Neuron (in vitro differentiated cells): ENCODE data around the gene RILP.

ENCODE experiments used
- H2AFZ ChIP-seq: one replicate; pipeline ENCODE4 v1.6.1; 2013; ENCODE audit warnings: low read depth, mild to moderate bottlenecking, inconsistent platforms, low read length, moderate library complexity
- H3K27me3 ChIP-seq: one replicate; pipeline ENCODE4 v1.6.1; 2013; ENCODE audit warnings: low read length; ENCODE audit not compliant: insufficient read depth
- H3K36me3 ChIP-seq: one replicate; pipeline ENCODE4 v1.6.1; 2013; ENCODE audit warnings: low read length; ENCODE audit not compliant: insufficient read depth
- H3K4me1 ChIP-seq: one replicate; pipeline ENCODE4 v1.6.1; 2013; ENCODE audit warnings: low read length; ENCODE audit not compliant: insufficient read depth
- H3K4me3 ChIP-seq: 2 replicates; pipeline ENCODE4 v1.5.1; 2013; ENCODE audit warnings: mild to moderate bottlenecking, low read length, moderate library complexity
- H3K9me3 ChIP-seq: one replicate; pipeline ENCODE4 v1.6.1; 2013; ENCODE audit warnings: low read length

Gene RILP

DNA sequence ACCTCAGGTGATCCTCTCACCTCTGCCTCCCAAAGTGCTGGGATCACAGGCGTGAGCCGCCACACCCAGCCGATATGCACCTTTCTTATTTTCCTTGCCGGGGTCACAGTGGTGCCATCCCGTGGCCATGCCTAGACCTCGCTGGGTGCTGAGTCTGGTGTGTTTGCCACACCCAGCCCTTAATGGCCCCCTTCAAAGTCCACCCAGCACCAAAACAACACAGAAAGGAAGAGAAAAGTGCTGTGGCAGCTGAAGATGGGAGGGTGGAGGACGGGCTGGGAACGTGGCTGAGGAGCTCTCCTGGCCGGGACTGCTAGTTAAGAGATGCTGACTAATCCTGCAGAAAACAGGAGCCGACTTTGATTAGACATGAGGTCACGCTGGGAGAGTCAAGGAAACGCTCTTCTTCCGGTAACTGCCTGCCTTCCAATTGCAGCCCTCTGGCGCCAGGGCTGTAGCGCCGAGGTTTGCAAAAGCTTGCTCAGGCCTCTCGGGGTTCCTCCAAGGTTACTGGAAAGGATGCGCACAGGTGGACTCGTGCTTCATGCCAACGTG, 32.0 kb downstream of the RILP start:
- Histone ChIP-seq H3K4me3 (no peak overlapping the region), H3K36me3 (peaks cover 68% of the 10 kb centered on the region), H3K9me3 (no peaks in the 10 kb centered on the region), H2AFZ (no peak overlapping the region), H3K4me1 (no peaks in the 10 kb centered on the region), H3K27me3 (no peaks in the 10 kb centered on the region)

- no peaks in the 10 kb centered on the region for H3K9me3 ChIP-seq
These were observed 33.6 kb downstream of the RILP start for GRCh38 chr17:1616101-1616500.

GRCh38 chr17:1612400-1612799, 37.3 kb downstream of the RILP start:
- H3K4me3 ChIP-seq, result no peak overlapping the region
- H3K4me1 ChIP-seq, result no peaks in the 10 kb centered on the region
- H3K27me3 ChIP-seq, result no peaks in the 10 kb centered on the region
- H2AFZ ChIP-seq, result no peak overlapping the region
- no peaks in the 10 kb centered on the region for H3K9me3 ChIP-seq
- peaks cover 77% of the 10 kb centered on the region for H3K36me3 ChIP-seq

More at GRCh38 chr17:1616101-1616500, 33.6 kb downstream of the RILP start:
- peaks cover 70% of the 10 kb centered on the region for H3K36me3 ChIP-seq
- H2AFZ ChIP-seq, result no peak overlapping the region
- no peak overlapping the region for H3K4me3 ChIP-seq
- H3K4me1 ChIP-seq, result no peaks in the 10 kb centered on the region
- H3K27me3 ChIP-seq, result no peaks in the 10 kb centered on the region

DNA sequence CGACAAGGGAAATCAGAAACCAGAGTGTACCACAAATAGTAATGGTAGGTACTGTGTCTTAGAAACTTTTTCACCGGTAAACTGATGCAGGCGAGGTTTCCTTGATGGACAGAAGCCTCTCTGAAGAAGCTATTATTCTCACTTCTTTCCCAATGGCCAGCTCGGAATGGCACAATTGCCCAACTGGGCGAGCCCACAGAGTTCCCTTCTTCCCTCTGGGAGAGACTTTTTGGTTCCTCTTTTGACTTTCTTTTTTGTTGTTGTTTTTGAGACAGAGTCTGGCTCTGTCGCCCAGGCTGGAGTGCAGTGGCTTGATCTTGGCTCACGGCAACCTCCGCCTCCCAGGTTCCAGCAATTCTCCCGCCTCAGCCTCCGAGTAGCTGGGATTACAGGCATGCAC, 38.0 kb downstream of the RILP start:
- H3K27me3 ChIP-seq, result no peaks in the 10 kb centered on the region
- no peaks in the 10 kb centered on the region for H3K9me3 ChIP-seq
- H2AFZ ChIP-seq, result no peak overlapping the region
- no peak overlapping the region for H3K4me3 ChIP-seq
- H3K4me1 ChIP-seq, result no peaks in the 10 kb centered on the region
- peaks cover 79% of the 10 kb centered on the region for H3K36me3 ChIP-seq

DNA sequence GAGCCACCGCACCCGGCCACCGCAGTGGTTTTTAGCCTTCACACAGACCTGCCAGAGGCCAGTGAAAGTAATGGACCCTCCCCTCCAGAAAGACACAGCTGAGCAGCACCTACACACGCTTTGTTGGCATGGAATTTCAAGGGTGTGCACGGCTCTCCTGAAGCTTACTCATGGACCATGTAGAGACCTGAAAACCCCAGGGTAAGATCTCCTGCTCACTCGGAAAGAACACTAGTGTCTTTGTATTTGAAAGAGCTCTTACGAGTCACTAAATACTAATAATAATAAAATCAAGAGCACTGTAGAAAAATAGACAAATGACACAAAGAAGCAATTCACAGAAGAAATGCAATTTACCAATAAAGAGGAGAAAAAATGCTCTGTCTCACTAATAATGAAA, 41.0 kb downstream of the RILP start:
- peaks cover 85% of the 10 kb centered on the region for H3K36me3 ChIP-seq
- no peaks in the 10 kb centered on the region for H3K27me3 ChIP-seq
- H3K4me3 ChIP-seq, result no peak overlapping the region
- H3K4me1 ChIP-seq, result no peaks in the 10 kb centered on the region
- H3K9me3 ChIP-seq, result peaks cover 8% of the 10 kb centered on the region
- H2AFZ ChIP-seq, result no peak overlapping the region

DNA sequence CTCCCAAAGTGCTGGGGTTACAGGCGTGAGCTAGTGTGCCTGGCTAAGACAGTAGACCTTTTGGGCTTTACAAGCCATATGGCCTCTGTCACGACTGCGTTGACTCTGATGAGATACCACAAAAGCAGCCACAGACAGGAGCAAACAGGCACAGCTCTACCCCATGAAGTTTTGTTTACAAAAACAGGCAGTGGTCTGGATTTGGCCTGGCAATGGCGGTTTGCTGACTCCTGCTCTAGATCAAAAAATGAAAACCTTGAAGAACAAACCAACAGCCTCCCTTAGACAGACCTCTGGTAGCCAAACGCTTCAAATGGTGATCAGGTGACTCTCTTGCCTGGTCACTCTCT, 41.7 kb downstream of the RILP start:
- Histone ChIP-seq H3K4me3 (no peak overlapping the region), H3K36me3 (peaks cover 87% of the 10 kb centered on the region), H3K9me3 (peaks cover 12% of the 10 kb centered on the region), H2AFZ (no peak overlapping the region), H3K4me1 (no peaks in the 10 kb centered on the region), H3K27me3 (no peaks in the 10 kb centered on the region)

GRCh38 chr17:1606352-1606985, 43.2 kb downstream of the RILP start:
- Histone ChIP-seq H3K27me3 (no peaks in the 10 kb centered on the region), H3K9me3 (peaks cover 23% of the 10 kb centered on the region), H3K36me3 (peaks cover 85% of the 10 kb centered on the region), H3K4me3 (no peak overlapping the region), H3K4me1 (no peaks in the 10 kb centered on the region), H2AFZ (no peak overlapping the region)

DNA sequence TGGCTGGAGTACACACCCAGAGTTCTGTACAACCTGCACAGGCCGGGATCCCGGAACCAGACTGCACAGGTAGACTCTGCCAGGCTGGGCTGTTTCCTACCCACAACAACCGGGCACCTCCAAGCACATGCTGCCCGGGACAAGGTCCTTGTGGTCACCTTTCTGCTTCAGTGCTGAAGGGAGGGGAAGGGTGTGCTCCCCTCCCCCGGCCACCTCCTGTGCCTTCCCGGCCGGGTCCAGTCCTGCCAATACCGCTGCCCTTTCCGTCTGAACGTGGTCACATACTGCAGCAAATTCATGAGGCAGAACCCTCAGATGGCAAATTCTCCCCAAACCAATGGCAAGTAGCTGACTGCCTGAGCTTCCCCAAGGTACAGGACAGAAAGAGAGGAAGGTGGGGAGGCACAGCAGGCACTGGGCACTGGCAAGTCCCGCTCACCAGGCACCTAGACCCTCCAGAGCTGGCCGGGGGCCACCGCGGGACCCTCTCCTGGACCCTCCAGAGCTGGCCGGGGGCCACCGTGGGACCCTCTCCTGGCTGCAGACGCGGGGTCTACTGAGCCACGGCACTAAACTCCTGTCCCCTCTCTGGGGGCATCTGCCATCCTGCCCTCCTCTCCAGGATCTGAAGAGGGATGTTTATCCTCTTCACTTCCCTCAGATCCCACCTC, 43.9 kb downstream of the RILP start:
- Histone ChIP-seq H3K36me3 (peaks cover 86% of the 10 kb centered on the region), H3K4me3 (no peak overlapping the region), H3K27me3 (no peaks in the 10 kb centered on the region), H2AFZ (no peak overlapping the region), H3K9me3 (peaks cover 28% of the 10 kb centered on the region), H3K4me1 (no peaks in the 10 kb centered on the region)

DNA sequence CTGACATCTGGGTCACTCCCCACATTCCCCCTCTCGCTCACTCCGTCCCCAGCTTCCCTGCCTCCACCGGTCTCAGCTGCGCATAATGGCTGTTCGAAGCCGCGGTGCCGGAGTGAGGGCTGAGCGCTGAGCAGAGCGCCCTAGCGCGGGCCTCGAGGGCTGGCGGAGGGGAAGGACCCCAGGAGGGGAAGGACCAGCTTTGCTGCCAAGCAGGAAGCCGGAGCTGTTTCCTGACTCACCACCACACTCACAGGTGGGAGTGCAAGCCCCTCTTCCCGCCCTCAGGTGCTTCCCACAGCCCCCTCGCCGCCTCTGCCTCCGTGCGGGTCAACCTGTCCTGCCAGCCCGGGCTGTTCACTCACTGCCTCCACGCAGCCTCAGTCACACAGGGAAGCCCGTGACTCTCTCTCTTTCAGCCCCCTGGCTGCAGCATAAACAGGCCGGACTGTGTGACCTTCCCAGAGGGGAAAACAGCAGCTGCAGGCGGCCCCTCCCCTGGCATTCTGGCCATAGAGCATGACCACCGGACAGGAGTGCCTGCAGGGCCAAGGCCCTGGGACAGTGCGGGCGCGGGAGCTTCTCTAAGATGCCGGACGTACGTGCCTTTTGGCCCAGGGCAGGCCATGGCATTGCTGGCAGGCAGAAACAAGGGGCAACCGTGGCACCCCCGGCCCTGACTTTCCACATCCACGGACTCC, 44.7 kb downstream of the RILP start:
- H3K4me3 ChIP-seq, result no peak overlapping the region
- no peaks in the 10 kb centered on the region for H3K27me3 ChIP-seq
- peaks cover 80% of the 10 kb centered on the region for H3K36me3 ChIP-seq
- H3K4me1 ChIP-seq, result no peaks in the 10 kb centered on the region
- peaks cover 28% of the 10 kb centered on the region for H3K9me3 ChIP-seq
- H2AFZ ChIP-seq, result no peak overlapping the region

- Histone ChIP-seq H3K4me3 (no peak overlapping the region), H3K9me3 (peaks cover 28% of the 10 kb centered on the region), H2AFZ (no peak overlapping the region), H3K27me3 (no peaks in the 10 kb centered on the region), H3K36me3 (peaks cover 61% of the 10 kb centered on the region), H3K4me1 (no peaks in the 10 kb centered on the region)
These were observed 48.1 kb downstream of the RILP start for GRCh38 chr17:1601571-1601970.

DNA sequence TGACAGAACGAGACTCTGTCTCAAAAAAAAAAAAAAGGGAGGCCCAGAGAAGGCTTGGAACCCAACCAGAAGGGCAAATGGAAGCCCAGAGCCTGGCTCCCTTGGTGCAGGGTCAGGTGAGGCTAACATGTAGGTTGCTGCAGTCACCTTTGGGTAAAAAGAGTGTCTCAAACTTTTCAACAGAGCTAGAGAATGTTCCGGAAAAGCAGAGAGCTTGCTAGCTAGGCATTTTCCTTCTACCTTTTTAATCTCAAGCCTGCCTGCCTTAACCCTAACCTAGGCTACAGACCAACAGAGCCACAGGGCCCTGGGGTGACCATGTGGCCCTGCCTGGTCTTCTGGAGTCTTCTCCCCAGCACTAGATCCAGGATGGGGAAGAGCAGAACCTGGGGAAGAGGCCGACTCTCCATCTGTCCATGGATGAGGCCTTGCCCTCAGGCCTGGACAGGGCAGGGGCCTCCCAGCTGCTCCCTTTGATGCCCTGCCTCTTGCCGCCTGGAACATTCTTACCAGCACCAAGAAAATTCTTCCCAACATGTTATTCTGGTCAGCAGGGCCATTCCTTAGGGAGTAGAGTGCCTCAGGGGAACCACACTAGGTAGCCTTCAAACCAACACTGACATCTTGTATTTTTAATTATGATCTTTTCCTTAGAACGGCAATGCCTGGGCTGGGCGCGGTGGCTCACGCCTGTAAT, 51.1 kb downstream of the RILP start:
- H3K4me1 ChIP-seq, result no peaks in the 10 kb centered on the region
- H3K36me3 ChIP-seq, result peaks cover 42% of the 10 kb centered on the region

GRCh38 chr17:1597861-1598342, 51.8 kb downstream of the RILP start:
- Histone ChIP-seq H2AFZ (no peak overlapping the region), H3K4me3 (no peak overlapping the region), H3K9me3 (peaks cover 16% of the 10 kb centered on the region), H3K27me3 (no peaks in the 10 kb centered on the region), H3K4me1 (no peaks in the 10 kb centered on the region), H3K36me3 (peaks cover 43% of the 10 kb centered on the region)

More for the DNA sequence above, 51.1 kb downstream of the RILP start:
- Histone ChIP-seq H3K4me3 (no peak overlapping the region), H3K27me3 (no peaks in the 10 kb centered on the region), H3K9me3 (peaks cover 20% of the 10 kb centered on the region), H2AFZ (no peak overlapping the region)
